HG03439 (cell line): ENCODE results near the gene FOXO1.

Experiments used
- ATAC-seq: cut with Tn5 transposase; IDR thresholded peaks from one replicate; pipeline ENCODE4 v1.9.1; 2021; ENCODE audit warnings: mild to moderate bottlenecking, moderate library complexity; ENCODE audit not compliant: unreplicated experiment

FOXO1 gene

DNA sequence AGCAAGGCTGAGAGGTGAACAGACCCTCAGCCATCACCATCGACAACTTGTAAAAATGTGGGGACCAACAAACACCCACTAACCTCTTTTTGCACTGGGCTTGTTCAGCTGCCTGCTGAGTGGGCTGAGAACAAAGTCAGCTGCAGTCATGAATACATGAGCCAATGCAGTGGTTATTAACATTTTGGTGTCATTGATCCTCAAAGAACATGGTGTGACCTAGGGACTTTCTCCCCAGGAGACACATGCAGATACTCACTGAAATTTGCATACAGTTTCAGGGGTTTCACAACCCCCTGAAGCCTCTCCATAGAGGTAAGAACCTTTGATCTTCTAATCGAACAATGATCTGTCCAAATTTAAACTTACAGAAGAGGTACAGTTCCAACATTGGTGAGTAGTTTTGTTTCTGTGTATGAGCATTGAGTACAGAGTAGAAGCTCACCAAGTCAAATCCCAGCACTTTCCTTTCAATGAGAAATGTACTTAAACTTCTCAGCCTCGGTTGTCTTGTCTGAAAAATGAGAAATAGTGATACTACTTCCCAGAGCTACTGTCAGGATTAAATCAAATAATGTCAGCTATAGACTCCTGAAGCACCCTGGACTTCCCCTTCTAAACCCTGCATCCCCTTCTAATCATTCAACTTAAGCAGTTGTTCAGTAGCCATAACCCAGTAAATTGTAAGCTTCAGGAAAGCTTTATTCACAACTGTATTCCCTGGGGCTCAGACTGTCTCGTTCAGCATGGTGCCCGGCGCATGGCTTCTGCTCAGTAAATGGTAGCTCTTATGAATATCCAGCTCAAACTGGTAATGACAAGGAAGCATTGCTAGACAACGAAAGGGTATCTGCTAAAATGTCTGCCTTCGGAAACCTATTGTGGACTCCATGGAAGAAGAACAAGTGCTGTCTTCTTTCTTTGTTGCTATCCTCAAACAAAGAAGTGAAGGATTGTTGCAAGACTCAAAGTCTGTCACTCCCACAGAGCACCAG is 148.7 kb downstream of the FOXO1 start:
- ATAC-seq: peak; percentile 79

DNA sequence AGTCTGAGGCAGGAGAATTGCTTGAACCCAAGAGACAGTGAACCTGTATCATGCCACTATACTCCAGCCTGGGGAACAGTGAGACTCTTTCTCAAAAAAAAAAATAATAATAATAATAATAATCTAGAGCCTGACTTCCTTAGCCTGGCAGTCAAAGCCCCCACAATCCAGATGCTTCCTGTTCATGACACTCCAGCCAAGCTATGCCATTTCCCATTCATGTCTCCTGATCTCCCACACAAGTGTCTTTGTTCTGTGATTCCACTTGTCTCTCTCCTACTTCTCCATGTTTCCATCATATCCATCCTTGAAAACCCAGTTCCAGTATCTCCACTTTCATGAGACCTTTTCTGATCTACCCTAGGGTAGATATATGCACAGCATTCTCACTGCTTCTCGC is 150.7 kb downstream of the FOXO1 start:
- ATAC-seq: no peak

DNA sequence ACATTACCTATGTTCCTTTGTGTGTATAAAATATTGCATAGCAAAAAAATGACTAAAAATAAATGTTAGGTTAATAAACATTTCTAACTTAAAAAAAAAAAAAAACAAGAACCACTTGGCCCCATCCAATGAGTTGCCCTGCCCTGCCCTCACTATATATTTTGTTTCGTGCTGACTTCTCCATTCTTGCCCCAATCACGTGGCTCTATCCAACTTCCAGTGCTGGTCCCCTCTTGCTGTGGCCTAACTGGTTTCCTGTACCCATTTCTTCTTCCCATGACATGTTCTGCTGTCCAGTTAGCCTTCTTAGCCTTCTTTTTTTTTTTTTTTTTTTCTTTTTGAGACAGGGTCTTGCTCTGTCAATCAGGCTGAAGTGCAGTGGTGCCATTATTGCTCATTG is 151.6 kb downstream of the FOXO1 start:
- no peak for ATAC-seq

DNA sequence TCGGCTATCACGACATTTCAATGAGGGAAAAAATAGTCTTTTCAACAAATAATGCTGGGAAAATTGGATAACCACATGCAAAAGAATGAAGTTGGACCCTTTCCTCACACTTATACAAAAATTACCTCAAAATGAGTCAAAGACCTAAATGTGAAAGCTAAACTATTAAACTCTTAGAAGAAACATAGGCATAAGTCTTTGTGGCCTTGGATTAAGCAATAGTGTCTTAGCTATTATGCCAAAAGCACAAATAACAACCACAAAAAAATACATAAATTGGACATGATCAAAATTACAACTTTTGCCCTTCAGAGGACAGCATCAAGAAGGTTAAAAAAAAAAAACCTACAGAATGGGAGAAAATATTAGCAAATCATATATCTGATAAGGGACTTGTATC is 156.6 kb downstream of the FOXO1 start:
- no peak for ATAC-seq

DNA sequence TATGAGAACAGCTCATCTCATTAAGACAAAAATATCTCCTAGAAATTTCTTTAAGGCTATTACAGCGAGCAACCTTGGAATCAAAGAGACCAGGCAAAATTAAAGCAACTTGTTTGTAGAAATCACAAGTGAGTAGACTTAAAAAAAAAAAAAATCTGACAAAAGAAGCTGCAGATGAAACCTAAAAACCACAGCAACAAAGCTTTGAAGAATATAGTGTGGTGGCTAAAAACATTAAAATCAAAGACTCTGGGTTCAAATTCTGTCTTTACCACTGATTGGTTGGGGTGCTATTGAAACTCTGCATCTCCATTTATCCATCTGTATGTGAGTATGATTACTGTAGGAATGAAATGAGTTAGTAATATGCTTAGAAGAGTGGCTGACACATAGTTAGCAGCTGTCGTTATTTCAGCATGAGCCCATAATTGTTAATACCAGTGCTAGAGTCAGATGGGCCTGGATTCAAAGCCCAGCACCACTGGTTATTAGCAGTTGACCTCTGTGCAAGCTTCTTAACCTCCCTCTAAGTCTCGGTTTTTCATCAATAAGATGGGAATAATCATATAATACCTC is 157.6 kb downstream of the FOXO1 start:
- ATAC-seq: no peak

DNA sequence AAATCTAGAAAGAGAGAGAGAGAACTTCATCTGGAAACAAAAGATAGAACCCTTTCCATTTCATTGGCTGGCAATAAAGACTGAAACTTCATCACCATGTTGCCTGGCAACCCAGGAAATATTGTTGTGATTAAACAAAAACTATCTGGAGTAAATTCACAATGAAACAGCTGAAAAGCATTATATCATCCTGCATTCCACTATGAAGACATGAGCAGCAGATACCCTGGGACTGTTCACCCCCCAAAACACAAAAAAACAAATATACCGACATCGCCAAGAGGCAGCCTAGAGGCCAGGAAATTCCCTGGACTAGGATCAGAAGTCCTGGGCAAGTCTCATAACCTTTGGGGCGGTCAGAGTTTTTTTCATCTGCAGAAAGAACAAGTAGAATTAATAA is 158.3 kb downstream of the FOXO1 start:
- ATAC-seq: no peak

DNA sequence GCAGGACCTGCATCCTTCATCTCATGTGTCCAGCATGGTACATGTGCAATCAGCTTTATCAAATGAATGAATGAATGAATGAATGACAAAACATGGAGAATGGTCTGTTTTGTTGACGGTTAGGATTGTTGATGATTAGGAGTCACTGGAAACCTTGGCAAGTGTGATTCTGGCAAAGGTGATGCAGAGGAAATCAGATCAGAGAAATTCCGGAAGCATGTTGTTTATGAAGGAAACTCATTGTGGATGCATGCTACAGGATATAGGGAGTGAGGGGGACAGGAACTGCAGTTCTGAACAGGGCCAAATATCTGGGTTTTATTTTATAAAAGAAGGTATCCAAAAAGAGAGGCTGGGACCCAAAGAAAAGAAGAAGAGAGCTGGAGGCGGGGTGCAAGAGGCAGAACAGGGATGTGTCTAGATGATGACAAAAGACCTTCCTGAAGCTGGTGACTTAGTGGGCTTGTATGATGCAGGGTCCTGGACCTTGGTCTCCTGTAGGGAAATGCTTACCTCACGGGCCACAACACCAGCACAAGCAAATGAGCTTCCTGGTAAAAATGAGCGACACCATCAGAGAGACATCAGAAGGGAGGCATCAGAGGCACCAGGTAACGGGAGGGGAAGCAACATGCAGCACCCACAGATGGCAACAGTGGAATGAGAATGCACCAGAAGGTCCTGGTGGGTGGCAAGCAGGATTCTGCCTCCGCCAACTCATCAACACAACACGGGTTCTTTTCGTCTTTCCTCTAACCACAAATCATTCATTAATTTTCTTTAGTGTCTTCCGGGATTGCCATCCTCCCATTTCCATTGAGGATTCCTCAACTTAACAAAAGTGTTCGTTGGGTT is 159.6 kb downstream of the FOXO1 start:
- no peak for ATAC-seq
